Measurements from ENCODE around the gene ACCS. TPM values are rescaled to one million over a fixed set of nuclear protein-coding genes. Genes with fewer than 3 reads are reported as not detected.

The ACCS gene
- total RNA-seq, 2 donors from 2014 or later, result 2.3 to 6.1 TPM

DNA sequence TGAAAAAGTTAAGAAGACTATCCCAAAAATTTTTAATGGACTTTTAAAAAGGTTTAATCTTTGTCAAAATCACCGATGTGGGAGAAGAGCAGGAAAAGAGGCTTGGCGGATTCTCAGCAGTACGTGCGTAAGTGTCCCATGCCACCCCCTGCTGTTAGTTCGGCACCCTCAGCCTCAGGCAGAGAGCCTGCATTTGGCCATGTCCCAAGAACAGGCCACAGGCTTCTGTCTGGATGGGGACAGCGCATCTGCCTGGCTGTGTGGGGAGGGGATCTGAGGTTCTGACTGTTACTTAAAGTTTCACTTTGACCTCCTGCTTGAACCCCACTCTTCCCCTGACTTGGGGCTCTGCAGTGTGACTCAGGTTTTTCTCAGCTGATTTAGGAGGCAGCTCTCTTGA is 64.7 kb downstream of the ACCS start:
- Histone ChIP-seq H3K36me3 (peaks cover 33% of the 10 kb centered on the region), H3K27ac (no peak overlapping the region), H3K9me3 (no peaks in the 10 kb centered on the region), H3K4me1 (no peaks in the 10 kb centered on the region), H3K27me3 (no peaks in the 10 kb centered on the region), H3K4me3 (no peak overlapping the region)
- peak in 1 of 2 donors; percentile 31 for TF ChIP-seq CTCF (IDR thresholded peaks at IDR 0.05)
- DNase-seq (ENCODE audit: low spot score), result no peak

- peak; percentile 27 to 72 for TF ChIP-seq CTCF (IDR thresholded peaks at IDR 0.05)
- no peak for DNase-seq (ENCODE audit: low spot score)
- Histone ChIP-seq H3K36me3 (peaks cover 15% of the 10 kb centered on the region), H3K4me1 (no peaks in the 10 kb centered on the region), H3K9me3 (no peaks in the 10 kb centered on the region), H3K27ac (no peak overlapping the region), H3K27me3 (no peaks in the 10 kb centered on the region), H3K4me3 (no peak overlapping the region)
Observed at GRCh38 chr11:44133335-44133946, 67.4 kb downstream of the ACCS start.

Other genes starting within 250 kb of the ACCS start
- 10 to 100 TPM; 10.5 to 19.8 TPM for gene ALKBH3, start 185.4 kb upstream of the ACCS start, total RNA-seq
- gene C11orf96, start 123.6 kb upstream of the ACCS start, total RNA-seq, result 100 to 1,000 TPM in 1 of 2 donors, 10 to 100 TPM in 1; 60.2 to 156 TPM
- gene ACCSL, start 18.3 kb upstream of the ACCS start, total RNA-seq, result not detected
- gene EXT2, start 29.4 kb downstream of the ACCS start, total RNA-seq, result 10 to 100 TPM; 37.2 to 45.2 TPM
- under 1 TPM in 1 of 2 donors, not detected in 1; 0.07 TPM for gene ALX4, start 243.9 kb downstream of the ACCS start, total RNA-seq